GM23338 (cell line): ENCODE results near the gene ATP10D. TPM values are rescaled to one million over a fixed set of nuclear protein-coding genes. Genes with fewer than 3 reads are reported as not detected.

Experiments used
- ATAC-seq: fragments of 200-7000 bp; cut with Tn5 transposase; 3 replicates; pipeline ENCODE4 v1.9.1; 2020
- DNase-seq: peaks from one replicate; pipeline ENCODE4 v3.0.0-alpha.2; 2015; ENCODE audit warnings: low spot score
- H2AFZ ChIP-seq: fragments of 200-600 bp; sonication (generic); 2 replicates; pipeline ENCODE4 v1.8.0; 2016; ENCODE audit warnings: antibody characterized with exemption, mild to moderate bottlenecking, moderate library complexity
- H3F3A ChIP-seq: fragments of 200-600 bp; sonication (generic); replicated peaks from 2 replicates; pipeline ENCODE4 v1.8.0; 2017; ENCODE audit warnings: antibody characterized with exemption, mixed run types, low read depth
- H3K27ac ChIP-seq: fragments of 200-600 bp; sonication (generic); 2 replicates; pipeline ENCODE4 v1.6.1; 2016; ENCODE audit warnings: low read depth
- H3K27me3 ChIP-seq: fragments of 200-600 bp; sonication (generic); 2 replicates; pipeline ENCODE4 v1.8.0; 2016; ENCODE audit warnings: mild to moderate bottlenecking, mixed run types, moderate library complexity; ENCODE audit not compliant: insufficient read depth
- H3K36me3 ChIP-seq: fragments of 200-600 bp; sonication (generic); 2 replicates; pipeline ENCODE4 v1.8.0; 2016; ENCODE audit warnings: mild to moderate bottlenecking; ENCODE audit not compliant: insufficient read depth
- H3K4me1 ChIP-seq: fragments of 200-600 bp; sonication (generic); 2 replicates; pipeline ENCODE4 v1.8.0; 2016; ENCODE audit warnings: mild to moderate bottlenecking, moderate library complexity; ENCODE audit not compliant: insufficient read depth
- H3K4me2 ChIP-seq: fragments of 200-600 bp; sonication (generic); 2 replicates; pipeline ENCODE4 v1.7.1; 2017; ENCODE audit warnings: mixed run types
- H3K4me3 ChIP-seq: fragments of 200-600 bp; sonication (generic); 2 replicates; pipeline ENCODE4 v1.6.1; 2016; ENCODE audit warnings: mixed run types
- H3K79me2 ChIP-seq: fragments of 200-600 bp; sonication (generic); replicated peaks from 2 replicates; pipeline ENCODE4 v1.8.0; 2017; ENCODE audit warnings: mild to moderate bottlenecking; ENCODE audit not compliant: insufficient read depth
- H3K9me2 ChIP-seq: fragments of 200-600 bp; sonication (generic); 2 replicates; pipeline ENCODE4 v1.8.0; 2017; ENCODE audit not compliant: insufficient read depth
- H4K20me1 ChIP-seq: fragments of 200-600 bp; sonication (generic); replicated peaks from 2 replicates; pipeline ENCODE4 v1.8.0; 2017; ENCODE audit warnings: mild to moderate bottlenecking; ENCODE audit not compliant: insufficient read depth
- H3K27ac Mint-ChIP-seq: 2 replicates; pipeline ENCODE4 v1.8.0; 2020; ENCODE audit warnings: inconsistent platforms, mild to moderate bottlenecking, moderate library complexity, mixed read lengths
- H3K27me3 Mint-ChIP-seq: 3 replicates; pipeline ENCODE4 v1.8.0; 2022; ENCODE audit warnings: low read depth, mild to moderate bottlenecking, moderate library complexity, mixed read lengths, inconsistent platforms; ENCODE audit not compliant: insufficient read depth, poor library complexity
- H3K36me3 Mint-ChIP-seq: 3 replicates; pipeline ENCODE4 v1.8.0; 2021; ENCODE audit warnings: low read depth, mild to moderate bottlenecking, inconsistent platforms, moderate library complexity, mixed read lengths
- H3K4me1 Mint-ChIP-seq: 3 replicates; pipeline ENCODE4 v1.8.0; 2020; ENCODE audit warnings: mild to moderate bottlenecking, inconsistent platforms, mixed read lengths
- H3K4me3 Mint-ChIP-seq: 3 replicates; pipeline ENCODE4 v1.8.0; 2021; ENCODE audit warnings: moderate library complexity, mild to moderate bottlenecking, inconsistent platforms, mixed read lengths
- H3K9me3 Mint-ChIP-seq: 3 replicates; pipeline ENCODE4 v1.8.0; 2020; ENCODE audit warnings: moderate library complexity, mild to moderate bottlenecking, inconsistent platforms, mixed read lengths
- CREB1 ChIP-seq: fragments of 250-450 bp; sonication (Bioruptor Pico); IDR thresholded peaks from 2 replicates; pipeline ENCODE4 v1.5.0; 2020; ENCODE audit warnings: low read depth, mild to moderate bottlenecking, moderate library complexity
- ETS1 ChIP-seq: IDR thresholded peaks from 2 replicates; pipeline ENCODE4 v1.6.1; 2016; ENCODE audit warnings: antibody characterized with exemption
- EZH2 ChIP-seq: fragments of 200-600 bp; sonication (generic); IDR thresholded peaks from one replicate; pipeline ENCODE4 v1.8.0; 2017; ENCODE audit warnings: antibody characterized with exemption, mild to moderate bottlenecking, low read depth; ENCODE audit not compliant: unreplicated experiment
- EZH2phosphoT487 ChIP-seq: fragments of 200-600 bp; sonication (generic); IDR thresholded peaks from one replicate; pipeline ENCODE4 v1.8.1; 2018; ENCODE audit warnings: antibody characterized with exemption; ENCODE audit not compliant: unreplicated experiment
- JUNB ChIP-seq: IDR thresholded peaks from one replicate; pipeline ENCODE4 v1.6.1; 2016; ENCODE audit warnings: antibody characterized with exemption; ENCODE audit not compliant: unreplicated experiment
- NANOG ChIP-seq: IDR thresholded peaks from 2 replicates; pipeline ENCODE4 v1.6.1; 2016; ENCODE audit warnings: antibody characterized with exemption, borderline replicate concordance
- POLR2AphosphoS5 ChIP-seq: IDR thresholded peaks from 2 replicates; pipeline ENCODE4 v1.6.1; 2016; ENCODE audit warnings: antibody characterized with exemption, low read depth
- STAT1 ChIP-seq: IDR thresholded peaks from one replicate; pipeline ENCODE4 v1.6.1; 2016; ENCODE audit warnings: antibody characterized with exemption; ENCODE audit not compliant: unreplicated experiment
- ZNF114 ChIP-seq: fragments of 250-450 bp; sonication (Bioruptor Pico); IDR thresholded peaks from 2 replicates; pipeline ENCODE4 v1.5.0; 2020; ENCODE audit warnings: mild to moderate bottlenecking, moderate library complexity
- ZNF331 ChIP-seq: fragments of 250-450 bp; sonication (Bioruptor Pico); IDR thresholded peaks from 2 replicates; pipeline ENCODE4 v1.5.0; 2020; ENCODE audit warnings: low read depth, mild to moderate bottlenecking, moderate library complexity
- polyA plus RNA-seq: library from polyadenylated mRNA; unstranded; fragments of >200 nt; fragmentation: Nextera tagmentation; extraction: Ambion mirVana; gene quantifications from 2 replicates; pipeline ENCODE4 v1.2.1, GENCODE V29; 2016
- total RNA-seq: library from RNA; depleted of rRNA; stranded (reverse); fragments of >200 nt; shearing (Covaris generic); gene quantifications from 2 replicates; pipeline ENCODE4 v1.2.3, GENCODE V29; 2014
- TF ChIP-seq, protein P1 (sequence below): fragments of 250-450 bp; sonication (Bioruptor Pico); IDR thresholded peaks from 2 replicates; pipeline ENCODE4 v1.5.0; 2020; ENCODE audit warnings: mild to moderate bottlenecking, moderate library complexity
- TF ChIP-seq, protein P2 (sequence below): IDR thresholded peaks from one replicate; pipeline ENCODE4 v1.6.1; 2018; ENCODE audit warnings: antibody characterized with exemption; ENCODE audit not compliant: unreplicated experiment
- TF ChIP-seq, protein P3 (sequence below), 2 experiments: fragments of 200-600 bp in 1 of 2; sonication (generic) in 1 of 2; conservative IDR thresholded peaks; 2 replicates each; pipeline versions ENCODE4 v1.5.1 to v1.6.1; 2016 to 2017; ENCODE audit warnings: antibody characterized with exemption in 2 of 2, low read depth in 2 of 2, mild to moderate bottlenecking in 2 of 2, moderate library complexity in 1 of 2

The ATP10D gene
- total and polyA plus RNA-seq, 2 experiments from 2014 or later, result 4.5 to 4.7 TPM

GRCh38 chr4:47642191-47642830, 157.2 kb downstream of the ATP10D start:
- H3K4me2 ChIP-seq, result no peak overlapping the region
- Mint-ChIP-seq H3K36me3 (peaks cover 9% of the 10 kb centered on the region; the same call in 2 of the 3 replicates), H3K4me3 (no peak overlapping the region), H3K9me3 (peaks cover 11% of the 10 kb centered on the region), H3K27me3 (no peaks in the 10 kb centered on the region), H3K27ac (no peak overlapping the region), H3K4me1 (0 out of 3 replicates have a peak, but pooled peaks cover 3% of the 10 kb centered on the region)
- DNase-seq, result no peak
- ATAC-seq, result no peak
- TF ChIP-seq, protein P1, sequence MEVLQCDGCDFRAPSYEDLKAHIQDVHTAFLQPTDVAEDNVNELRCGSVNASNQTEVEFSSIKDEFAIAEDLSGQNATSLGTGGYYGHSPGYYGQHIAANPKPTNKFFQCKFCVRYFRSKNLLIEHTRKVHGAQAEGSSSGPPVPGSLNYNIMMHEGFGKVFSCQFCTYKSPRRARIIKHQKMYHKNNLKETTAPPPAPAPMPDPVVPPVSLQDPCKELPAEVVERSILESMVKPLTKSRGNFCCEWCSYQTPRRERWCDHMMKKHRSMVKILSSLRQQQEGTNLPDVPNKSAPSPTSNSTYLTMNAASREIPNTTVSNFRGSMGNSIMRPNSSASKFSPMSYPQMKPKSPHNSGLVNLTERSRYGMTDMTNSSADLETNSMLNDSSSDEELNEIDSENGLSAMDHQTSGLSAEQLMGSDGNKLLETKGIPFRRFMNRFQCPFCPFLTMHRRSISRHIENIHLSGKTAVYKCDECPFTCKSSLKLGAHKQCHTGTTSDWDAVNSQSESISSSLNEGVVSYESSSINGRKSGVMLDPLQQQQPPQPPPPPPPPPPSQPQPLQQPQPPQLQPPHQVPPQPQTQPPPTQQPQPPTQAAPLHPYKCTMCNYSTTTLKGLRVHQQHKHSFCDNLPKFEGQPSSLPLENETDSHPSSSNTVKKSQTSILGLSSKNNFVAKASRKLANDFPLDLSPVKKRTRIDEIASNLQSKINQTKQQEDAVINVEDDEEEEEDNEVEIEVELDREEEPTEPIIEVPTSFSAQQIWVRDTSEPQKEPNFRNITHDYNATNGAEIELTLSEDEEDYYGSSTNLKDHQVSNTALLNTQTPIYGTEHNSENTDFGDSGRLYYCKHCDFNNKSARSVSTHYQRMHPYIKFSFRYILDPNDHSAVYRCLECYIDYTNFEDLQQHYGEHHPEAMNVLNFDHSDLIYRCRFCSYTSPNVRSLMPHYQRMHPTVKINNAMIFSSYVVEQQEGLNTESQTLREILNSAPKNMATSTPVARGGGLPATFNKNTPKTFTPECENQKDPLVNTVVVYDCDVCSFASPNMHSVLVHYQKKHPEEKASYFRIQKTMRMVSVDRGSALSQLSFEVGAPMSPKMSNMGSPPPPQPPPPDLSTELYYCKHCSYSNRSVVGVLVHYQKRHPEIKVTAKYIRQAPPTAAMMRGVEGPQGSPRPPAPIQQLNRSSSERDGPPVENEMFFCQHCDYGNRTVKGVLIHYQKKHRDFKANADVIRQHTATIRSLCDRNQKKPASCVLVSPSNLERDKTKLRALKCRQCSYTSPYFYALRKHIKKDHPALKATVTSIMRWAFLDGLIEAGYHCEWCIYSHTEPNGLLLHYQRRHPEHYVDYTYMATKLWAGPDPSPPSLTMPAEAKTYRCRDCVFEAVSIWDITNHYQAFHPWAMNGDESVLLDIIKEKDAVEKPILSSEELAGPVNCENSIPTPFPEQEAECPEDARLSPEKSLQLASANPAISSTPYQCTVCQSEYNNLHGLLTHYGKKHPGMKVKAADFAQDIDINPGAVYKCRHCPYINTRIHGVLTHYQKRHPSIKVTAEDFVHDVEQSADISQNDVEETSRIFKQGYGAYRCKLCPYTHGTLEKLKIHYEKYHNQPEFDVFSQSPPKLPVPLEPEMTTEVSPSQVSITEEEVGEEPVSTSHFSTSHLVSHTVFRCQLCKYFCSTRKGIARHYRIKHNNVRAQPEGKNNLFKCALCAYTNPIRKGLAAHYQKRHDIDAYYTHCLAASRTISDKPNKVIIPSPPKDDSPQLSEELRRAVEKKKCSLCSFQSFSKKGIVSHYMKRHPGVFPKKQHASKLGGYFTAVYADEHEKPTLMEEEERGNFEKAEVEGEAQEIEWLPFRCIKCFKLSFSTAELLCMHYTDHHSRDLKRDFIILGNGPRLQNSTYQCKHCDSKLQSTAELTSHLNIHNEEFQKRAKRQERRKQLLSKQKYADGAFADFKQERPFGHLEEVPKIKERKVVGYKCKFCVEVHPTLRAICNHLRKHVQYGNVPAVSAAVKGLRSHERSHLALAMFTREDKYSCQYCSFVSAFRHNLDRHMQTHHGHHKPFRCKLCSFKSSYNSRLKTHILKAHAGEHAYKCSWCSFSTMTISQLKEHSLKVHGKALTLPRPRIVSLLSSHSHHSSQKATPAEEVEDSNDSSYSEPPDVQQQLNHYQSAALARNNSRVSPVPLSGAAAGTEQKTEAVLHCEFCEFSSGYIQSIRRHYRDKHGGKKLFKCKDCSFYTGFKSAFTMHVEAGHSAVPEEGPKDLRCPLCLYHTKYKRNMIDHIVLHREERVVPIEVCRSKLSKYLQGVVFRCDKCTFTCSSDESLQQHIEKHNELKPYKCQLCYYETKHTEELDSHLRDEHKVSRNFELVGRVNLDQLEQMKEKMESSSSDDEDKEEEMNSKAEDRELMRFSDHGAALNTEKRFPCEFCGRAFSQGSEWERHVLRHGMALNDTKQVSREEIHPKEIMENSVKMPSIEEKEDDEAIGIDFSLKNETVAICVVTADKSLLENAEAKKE (CRISPR knock-in tag), result no peak
- TF ChIP-seq ZNF114, result no peak
- TF ChIP-seq, protein P2, sequence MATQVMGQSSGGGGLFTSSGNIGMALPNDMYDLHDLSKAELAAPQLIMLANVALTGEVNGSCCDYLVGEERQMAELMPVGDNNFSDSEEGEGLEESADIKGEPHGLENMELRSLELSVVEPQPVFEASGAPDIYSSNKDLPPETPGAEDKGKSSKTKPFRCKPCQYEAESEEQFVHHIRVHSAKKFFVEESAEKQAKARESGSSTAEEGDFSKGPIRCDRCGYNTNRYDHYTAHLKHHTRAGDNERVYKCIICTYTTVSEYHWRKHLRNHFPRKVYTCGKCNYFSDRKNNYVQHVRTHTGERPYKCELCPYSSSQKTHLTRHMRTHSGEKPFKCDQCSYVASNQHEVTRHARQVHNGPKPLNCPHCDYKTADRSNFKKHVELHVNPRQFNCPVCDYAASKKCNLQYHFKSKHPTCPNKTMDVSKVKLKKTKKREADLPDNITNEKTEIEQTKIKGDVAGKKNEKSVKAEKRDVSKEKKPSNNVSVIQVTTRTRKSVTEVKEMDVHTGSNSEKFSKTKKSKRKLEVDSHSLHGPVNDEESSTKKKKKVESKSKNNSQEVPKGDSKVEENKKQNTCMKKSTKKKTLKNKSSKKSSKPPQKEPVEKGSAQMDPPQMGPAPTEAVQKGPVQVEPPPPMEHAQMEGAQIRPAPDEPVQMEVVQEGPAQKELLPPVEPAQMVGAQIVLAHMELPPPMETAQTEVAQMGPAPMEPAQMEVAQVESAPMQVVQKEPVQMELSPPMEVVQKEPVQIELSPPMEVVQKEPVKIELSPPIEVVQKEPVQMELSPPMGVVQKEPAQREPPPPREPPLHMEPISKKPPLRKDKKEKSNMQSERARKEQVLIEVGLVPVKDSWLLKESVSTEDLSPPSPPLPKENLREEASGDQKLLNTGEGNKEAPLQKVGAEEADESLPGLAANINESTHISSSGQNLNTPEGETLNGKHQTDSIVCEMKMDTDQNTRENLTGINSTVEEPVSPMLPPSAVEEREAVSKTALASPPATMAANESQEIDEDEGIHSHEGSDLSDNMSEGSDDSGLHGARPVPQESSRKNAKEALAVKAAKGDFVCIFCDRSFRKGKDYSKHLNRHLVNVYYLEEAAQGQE, result no peak
- no peak for TF ChIP-seq EZH2phosphoT487
- no peak for TF ChIP-seq ETS1
- TF ChIP-seq, protein P3, sequence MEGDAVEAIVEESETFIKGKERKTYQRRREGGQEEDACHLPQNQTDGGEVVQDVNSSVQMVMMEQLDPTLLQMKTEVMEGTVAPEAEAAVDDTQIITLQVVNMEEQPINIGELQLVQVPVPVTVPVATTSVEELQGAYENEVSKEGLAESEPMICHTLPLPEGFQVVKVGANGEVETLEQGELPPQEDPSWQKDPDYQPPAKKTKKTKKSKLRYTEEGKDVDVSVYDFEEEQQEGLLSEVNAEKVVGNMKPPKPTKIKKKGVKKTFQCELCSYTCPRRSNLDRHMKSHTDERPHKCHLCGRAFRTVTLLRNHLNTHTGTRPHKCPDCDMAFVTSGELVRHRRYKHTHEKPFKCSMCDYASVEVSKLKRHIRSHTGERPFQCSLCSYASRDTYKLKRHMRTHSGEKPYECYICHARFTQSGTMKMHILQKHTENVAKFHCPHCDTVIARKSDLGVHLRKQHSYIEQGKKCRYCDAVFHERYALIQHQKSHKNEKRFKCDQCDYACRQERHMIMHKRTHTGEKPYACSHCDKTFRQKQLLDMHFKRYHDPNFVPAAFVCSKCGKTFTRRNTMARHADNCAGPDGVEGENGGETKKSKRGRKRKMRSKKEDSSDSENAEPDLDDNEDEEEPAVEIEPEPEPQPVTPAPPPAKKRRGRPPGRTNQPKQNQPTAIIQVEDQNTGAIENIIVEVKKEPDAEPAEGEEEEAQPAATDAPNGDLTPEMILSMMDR (conservative IDR thresholded peaks at IDR 0.05; ENCODE audit: low read depth in 2 of 2), result no peak
- no peak for TF ChIP-seq NANOG
- TF ChIP-seq ZNF331 (CRISPR knock-in tag), result no peak
- no peak for TF ChIP-seq EZH2
- no peak for TF ChIP-seq JUNB
- TF ChIP-seq CREB1 (CRISPR knock-in tag), result no peak
- TF ChIP-seq POLR2AphosphoS5, result no peak
- no peak for TF ChIP-seq STAT1
- no peaks in the 10 kb centered on the region for H3K4me1 ChIP-seq
- H2AFZ ChIP-seq, result no peak overlapping the region
- H3K9me2 ChIP-seq, result no peaks in the 10 kb centered on the region
- H3K36me3 ChIP-seq, result no peaks in the 10 kb centered on the region
- no peaks in the 10 kb centered on the region for H3F3A ChIP-seq
- H3K4me3 ChIP-seq, result no peak overlapping the region
- H3K27me3 ChIP-seq, result no peaks in the 10 kb centered on the region
- H3K79me2 ChIP-seq, result no peaks in the 10 kb centered on the region
- H4K20me1 ChIP-seq, result no peaks in the 10 kb centered on the region
- no peak overlapping the region for H3K27ac ChIP-seq
